Osteocyte (in vitro differentiated cells): ENCODE data around the gene SST. TPM values are rescaled to one million over a fixed set of nuclear protein-coding genes. Genes with fewer than 3 reads are reported as not detected.

Source experiments
- DNase-seq: peaks from one replicate; pipeline ENCODE4 v3.0.0; 2021; ENCODE audit warnings: mixed read lengths; ENCODE audit not compliant: unreplicated experiment; ENCODE audit errors: extremely low spot score
- H3K27ac Mint-ChIP-seq: one replicate; pipeline ENCODE4 v1.8.0; 2021; ENCODE audit warnings: mild to moderate bottlenecking, mixed read lengths; ENCODE audit not compliant: unreplicated experiment
- H3K27me3 Mint-ChIP-seq: one replicate; pipeline ENCODE4 v1.8.0; 2021; ENCODE audit warnings: mixed read lengths; ENCODE audit not compliant: unreplicated experiment
- H3K36me3 Mint-ChIP-seq: one replicate; pipeline ENCODE4 v1.8.0; 2021; ENCODE audit warnings: mixed read lengths; ENCODE audit not compliant: unreplicated experiment
- H3K4me1 Mint-ChIP-seq: one replicate; pipeline ENCODE4 v1.8.0; 2021; ENCODE audit warnings: mixed read lengths; ENCODE audit not compliant: unreplicated experiment
- H3K4me3 Mint-ChIP-seq: one replicate; pipeline ENCODE4 v1.8.0; 2021; ENCODE audit warnings: mild to moderate bottlenecking, moderate library complexity, mixed read lengths; ENCODE audit not compliant: unreplicated experiment
- H3K9me3 Mint-ChIP-seq: one replicate; pipeline ENCODE4 v1.8.0; 2021; ENCODE audit warnings: mixed read lengths; ENCODE audit not compliant: unreplicated experiment
- CTCF ChIP-seq: fragments of 200-600 bp; sonication (generic); IDR thresholded peaks from 2 replicates; pipeline ENCODE4 v1.5.0; 2021; ENCODE audit warnings: antibody characterized with exemption, mild to moderate bottlenecking, moderate library complexity
- total RNA-seq: library from RNA; stranded (reverse); gene quantifications from 2 replicates; pipeline ENCODE4 v1.2.1, GENCODE V29; 2021

SST gene
- total RNA-seq, 1 donor from 2014 or later: not detected

- no peak for DNase-seq
- Mint-ChIP-seq H3K4me3 (no peak overlapping the region), H3K27ac (no peak overlapping the region), H3K4me1 (no peaks in the 10 kb centered on the region), H3K36me3 (no peaks in the 10 kb centered on the region), H3K9me3 (no peaks in the 10 kb centered on the region), H3K27me3 (peaks cover 3% of the 10 kb centered on the region)
- no peak for TF ChIP-seq CTCF
These were observed 43.3 kb upstream of the SST start for GRCh38 chr3:187713504-187713903.

DNA sequence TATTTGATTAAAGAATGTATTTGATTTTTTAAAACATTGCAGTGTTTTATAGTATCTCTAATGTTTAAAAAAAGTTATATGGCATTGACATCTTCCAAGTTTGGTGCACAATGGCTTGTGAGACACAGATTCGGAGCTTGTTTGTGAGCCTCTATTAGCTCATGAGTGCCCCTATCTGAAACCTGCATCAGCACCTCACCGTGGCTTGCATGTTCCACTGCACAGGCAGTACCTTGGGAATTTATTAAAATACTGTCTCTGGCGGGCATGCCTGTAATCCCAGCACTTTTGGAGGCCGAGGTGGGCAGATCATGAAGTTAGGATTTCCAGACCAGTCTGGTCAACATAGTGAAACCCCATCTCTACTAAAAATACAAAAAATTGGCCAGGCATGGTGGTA is 39.0 kb upstream of the SST start:
- Mint-ChIP-seq H3K27me3 (no peaks in the 10 kb centered on the region), H3K4me3 (no peak overlapping the region), H3K36me3 (no peaks in the 10 kb centered on the region), H3K9me3 (no peaks in the 10 kb centered on the region), H3K4me1 (peaks cover 4% of the 10 kb centered on the region), H3K27ac (no peak overlapping the region)
- no peak for DNase-seq
- TF ChIP-seq CTCF: no peak

GRCh38 chr3:187708696-187709095 is 38.5 kb upstream of the SST start:
- Mint-ChIP-seq H3K27me3 (no peaks in the 10 kb centered on the region), H3K4me1 (peaks cover 4% of the 10 kb centered on the region), H3K9me3 (no peaks in the 10 kb centered on the region), H3K36me3 (no peaks in the 10 kb centered on the region), H3K4me3 (no peak overlapping the region), H3K27ac (no peak overlapping the region)
- no peak for TF ChIP-seq CTCF
- DNase-seq: no peak

GRCh38 chr3:187706971-187707370 is 36.8 kb upstream of the SST start:
- H3K36me3 Mint-ChIP-seq: no peaks in the 10 kb centered on the region
- no peaks in the 10 kb centered on the region for H3K27me3 Mint-ChIP-seq
- H3K9me3 Mint-ChIP-seq: no peaks in the 10 kb centered on the region
- peak; percentile 27 for DNase-seq
- no peak for TF ChIP-seq CTCF
- no peak overlapping the region for H3K4me3 Mint-ChIP-seq
- peaks cover 11% of the 10 kb centered on the region for H3K4me1 Mint-ChIP-seq
- H3K27ac Mint-ChIP-seq: no peak overlapping the region

DNA sequence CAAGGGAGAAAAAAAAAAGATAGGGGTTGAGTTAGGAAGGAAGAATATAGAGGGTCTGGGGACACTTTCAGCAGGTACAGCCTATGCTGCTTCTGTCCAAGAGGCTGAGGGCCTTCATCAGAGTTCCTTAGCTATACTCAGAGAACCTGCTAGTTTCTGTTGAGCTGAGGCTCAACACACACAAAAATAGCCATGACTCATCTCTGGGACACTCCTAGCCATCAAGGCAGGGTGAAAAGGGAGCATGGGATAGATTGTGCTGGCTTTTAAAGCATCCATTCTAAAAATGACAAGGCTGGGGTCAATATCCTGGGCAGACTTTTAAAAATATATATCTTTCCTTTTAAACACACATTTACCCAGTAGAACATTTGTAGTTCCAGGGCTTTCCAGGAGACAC is 35.0 kb upstream of the SST start:
- H3K36me3 Mint-ChIP-seq: no peaks in the 10 kb centered on the region
- TF ChIP-seq CTCF: no peak
- no peaks in the 10 kb centered on the region for H3K27me3 Mint-ChIP-seq
- no peak overlapping the region for H3K4me3 Mint-ChIP-seq
- no peak for DNase-seq
- H3K27ac Mint-ChIP-seq: no peak overlapping the region
- no peaks in the 10 kb centered on the region for H3K9me3 Mint-ChIP-seq
- peaks cover 11% of the 10 kb centered on the region for H3K4me1 Mint-ChIP-seq
